ENCODE results near the gene PTPRK.

DNA sequence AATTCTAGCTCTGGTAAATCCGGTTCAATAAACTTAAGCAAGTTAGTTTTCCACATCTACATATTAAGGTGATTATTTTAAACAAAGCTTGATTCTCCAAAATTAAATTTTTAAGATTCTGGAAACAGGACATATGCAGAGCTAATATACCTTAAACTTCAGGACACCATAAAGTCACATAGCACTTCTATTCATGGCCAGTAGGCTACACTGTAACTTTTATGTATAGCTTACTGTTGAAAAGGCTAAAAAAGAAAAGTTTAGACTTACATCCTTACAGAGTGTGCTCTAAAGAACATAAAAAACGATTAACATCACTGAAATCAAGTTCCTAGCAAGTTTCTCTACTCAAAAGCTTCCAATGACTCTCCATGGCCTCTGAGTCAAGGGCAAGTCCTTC is 224.7 kb downstream of the PTPRK start:
- TF ChIP-seq, protein P1, sequence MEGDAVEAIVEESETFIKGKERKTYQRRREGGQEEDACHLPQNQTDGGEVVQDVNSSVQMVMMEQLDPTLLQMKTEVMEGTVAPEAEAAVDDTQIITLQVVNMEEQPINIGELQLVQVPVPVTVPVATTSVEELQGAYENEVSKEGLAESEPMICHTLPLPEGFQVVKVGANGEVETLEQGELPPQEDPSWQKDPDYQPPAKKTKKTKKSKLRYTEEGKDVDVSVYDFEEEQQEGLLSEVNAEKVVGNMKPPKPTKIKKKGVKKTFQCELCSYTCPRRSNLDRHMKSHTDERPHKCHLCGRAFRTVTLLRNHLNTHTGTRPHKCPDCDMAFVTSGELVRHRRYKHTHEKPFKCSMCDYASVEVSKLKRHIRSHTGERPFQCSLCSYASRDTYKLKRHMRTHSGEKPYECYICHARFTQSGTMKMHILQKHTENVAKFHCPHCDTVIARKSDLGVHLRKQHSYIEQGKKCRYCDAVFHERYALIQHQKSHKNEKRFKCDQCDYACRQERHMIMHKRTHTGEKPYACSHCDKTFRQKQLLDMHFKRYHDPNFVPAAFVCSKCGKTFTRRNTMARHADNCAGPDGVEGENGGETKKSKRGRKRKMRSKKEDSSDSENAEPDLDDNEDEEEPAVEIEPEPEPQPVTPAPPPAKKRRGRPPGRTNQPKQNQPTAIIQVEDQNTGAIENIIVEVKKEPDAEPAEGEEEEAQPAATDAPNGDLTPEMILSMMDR (IDR thresholded peaks at IDR 0.05): no peak
- TF ChIP-seq EZH2 (IDR thresholded peaks at IDR 0.05; ENCODE audit: borderline replicate concordance, insufficient read depth, low read depth, low read length, poor library complexity, severe bottlenecking): no peak
